ENCODE data around the gene BCL11A. TPM values are rescaled to one million over a fixed set of nuclear protein-coding genes. Genes with fewer than 3 reads are reported as not detected.

The BCL11A gene
- total RNA-seq, 4 donors from 2014 or later = 23.9 to 46.2 (median 33.8) TPM

- H3K36me3 ChIP-seq = no peaks in the 10 kb centered on the region
- 46 to 50% methylated on average over 6 of the region's 6 CpGs for WGBS, 2 donors
- no peak for TF ChIP-seq POLR2A (IDR thresholded peaks at IDR 0.05)
- TF ChIP-seq, protein P1, sequence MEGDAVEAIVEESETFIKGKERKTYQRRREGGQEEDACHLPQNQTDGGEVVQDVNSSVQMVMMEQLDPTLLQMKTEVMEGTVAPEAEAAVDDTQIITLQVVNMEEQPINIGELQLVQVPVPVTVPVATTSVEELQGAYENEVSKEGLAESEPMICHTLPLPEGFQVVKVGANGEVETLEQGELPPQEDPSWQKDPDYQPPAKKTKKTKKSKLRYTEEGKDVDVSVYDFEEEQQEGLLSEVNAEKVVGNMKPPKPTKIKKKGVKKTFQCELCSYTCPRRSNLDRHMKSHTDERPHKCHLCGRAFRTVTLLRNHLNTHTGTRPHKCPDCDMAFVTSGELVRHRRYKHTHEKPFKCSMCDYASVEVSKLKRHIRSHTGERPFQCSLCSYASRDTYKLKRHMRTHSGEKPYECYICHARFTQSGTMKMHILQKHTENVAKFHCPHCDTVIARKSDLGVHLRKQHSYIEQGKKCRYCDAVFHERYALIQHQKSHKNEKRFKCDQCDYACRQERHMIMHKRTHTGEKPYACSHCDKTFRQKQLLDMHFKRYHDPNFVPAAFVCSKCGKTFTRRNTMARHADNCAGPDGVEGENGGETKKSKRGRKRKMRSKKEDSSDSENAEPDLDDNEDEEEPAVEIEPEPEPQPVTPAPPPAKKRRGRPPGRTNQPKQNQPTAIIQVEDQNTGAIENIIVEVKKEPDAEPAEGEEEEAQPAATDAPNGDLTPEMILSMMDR (IDR thresholded peaks at IDR 0.05) = no peak
- intact Hi-C loops (cut with DNase I) = no loop called here
- H3K9me3 ChIP-seq = no peaks in the 10 kb centered on the region
- H3K27ac ChIP-seq = peak overlapping the region; percentile 19 to 85 (median 74)
- H3K4me1 ChIP-seq = peaks cover 28 to 96% (median 30%) of the 10 kb centered on the region in 3 donors
- no peak overlapping the region for H3K4me3 ChIP-seq
- DNase-seq = no peak
- H3K27me3 ChIP-seq = peaks cover 0 to 15% (median 0%) of the 10 kb centered on the region in 4 donors
These were observed 40.8 kb downstream of the BCL11A start for GRCh38 chr2:60512641-60513040.

DNA sequence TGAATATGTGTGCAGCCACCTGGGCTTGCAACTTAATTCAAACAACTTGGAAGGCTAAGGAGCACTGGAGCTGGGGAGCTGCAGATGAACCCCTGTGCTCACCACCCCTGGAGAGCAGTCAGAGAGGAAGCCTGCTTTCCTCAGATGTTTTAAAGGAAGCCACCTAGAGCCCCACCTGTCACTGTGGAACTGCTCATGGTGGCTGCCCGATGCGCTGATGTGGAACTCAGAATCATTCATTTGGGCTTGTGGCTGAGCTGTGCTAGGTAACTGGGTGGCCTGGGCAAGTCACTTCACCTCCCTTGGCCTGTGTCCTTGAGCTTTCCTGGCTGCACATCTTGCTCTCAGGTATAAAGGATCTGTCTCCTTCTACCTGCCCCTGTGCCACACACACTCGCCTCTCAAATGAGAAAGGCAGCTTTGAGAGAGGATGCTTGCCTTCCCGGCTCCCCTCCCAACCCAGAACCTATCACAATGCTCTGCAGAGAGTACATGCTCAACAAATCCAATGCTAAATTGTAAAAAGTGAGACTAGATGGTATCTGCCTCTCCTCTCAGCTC is 41.3 kb downstream of the BCL11A start:
- WGBS, 2 donors = 33 to 63% methylated on average over 1 to 2 of the region's 4 CpGs
- Histone ChIP-seq H3K36me3 (no peaks in the 10 kb centered on the region), H3K4me1 (peaks cover 31 to 96% (median 33%) of the 10 kb centered on the region in 3 donors), H3K4me3 (no peak overlapping the region), H3K27me3 (peaks cover 0 to 15% (median 0%) of the 10 kb centered on the region in 4 donors), H3K27ac (peak overlapping the region; percentile 46 to 85 (median 74)), H3K9me3 (no peaks in the 10 kb centered on the region)
- DNase-seq = no peak
- intact Hi-C loops (cut with DNase I) = no loop called here
- TF ChIP-seq, protein P1 (IDR thresholded peaks at IDR 0.05) = no peak
- TF ChIP-seq POLR2A (IDR thresholded peaks at IDR 0.05) = no peak

- intact Hi-C loops (cut with DNase I) = no loop called here
- peaks cover 0 to 18% (median 0%) of the 10 kb centered on the region in 4 donors for H3K27me3 ChIP-seq
- peak overlapping the region in 2 of 4 donors; percentile 19 to 85 for H3K27ac ChIP-seq
- H3K36me3 ChIP-seq = no peaks in the 10 kb centered on the region
- H3K9me3 ChIP-seq = no peaks in the 10 kb centered on the region
- H3K4me3 ChIP-seq = no peak overlapping the region
- DNase-seq = no peak
- H3K4me1 ChIP-seq = peaks cover 26 to 94% (median 31%) of the 10 kb centered on the region in 3 donors
- 52 to 85% methylated on average over 2 of the region's 2 CpGs for WGBS, 2 donors
- TF ChIP-seq POLR2A (IDR thresholded peaks at IDR 0.05) = no peak
- TF ChIP-seq, protein P1 (IDR thresholded peaks at IDR 0.05) = no peak
These were observed 42.7 kb downstream of the BCL11A start for GRCh38 chr2:60510713-60511112.

GRCh38 chr2:60509066-60509465 is 44.4 kb downstream of the BCL11A start:
- WGBS, 2 donors = 65 to 67% methylated on average over 8 of the region's 8 CpGs
- intact Hi-C loops (cut with DNase I) = no loop called here
- TF ChIP-seq, protein P1 (IDR thresholded peaks at IDR 0.05) = no peak
- TF ChIP-seq POLR2A (IDR thresholded peaks at IDR 0.05) = no peak
- no peaks in the 10 kb centered on the region for H3K9me3 ChIP-seq
- no peaks in the 10 kb centered on the region for H3K36me3 ChIP-seq
- no peak overlapping the region for H3K4me3 ChIP-seq
- peak overlapping the region in 3 of 4 donors; percentile 70 to 85 (median 70) for H3K27ac ChIP-seq
- DNase-seq = no peak
- peaks cover 0 to 18% (median 0%) of the 10 kb centered on the region in 4 donors for H3K27me3 ChIP-seq
- peaks cover 33 to 97% (median 39%) of the 10 kb centered on the region in 3 donors for H3K4me1 ChIP-seq

- intact Hi-C loops (cut with DNase I) = no loop called here
- Histone ChIP-seq H3K27ac (peak overlapping the region in 3 of 4 donors; percentile 70 to 85 (median 70)), H3K36me3 (no peaks in the 10 kb centered on the region), H3K9me3 (no peaks in the 10 kb centered on the region), H3K4me3 (no peak overlapping the region), H3K4me1 (peaks cover 32 to 97% (median 40%) of the 10 kb centered on the region in 3 donors), H3K27me3 (peaks cover 0 to 13% (median 0%) of the 10 kb centered on the region in 4 donors)
- TF ChIP-seq, protein P1 (IDR thresholded peaks at IDR 0.05) = no peak
- no peak for TF ChIP-seq POLR2A (IDR thresholded peaks at IDR 0.05)
- DNase-seq = no peak
- 58 to 78% methylated on average over 4 to 8 of the region's 8 CpGs for WGBS, 2 donors
These were observed 45.0 kb downstream of the BCL11A start for GRCh38 chr2:60508339-60508917.

All from esophagus squamous epithelium (tissue), 5 donors.